ENCODE results near the gene GPC5.

GPC5 gene

GRCh38 chr13:92259523-92259922, 861.1 kb downstream of the GPC5 start:
- TF ChIP-seq FOXP2 (optimal IDR thresholded peaks at IDR 0.05; ENCODE audit: borderline replicate concordance, extremely low read depth, extremely low read length, insufficient read depth) (no peak), SIN3A (IDR thresholded peaks at IDR 0.05; ENCODE audit: borderline replicate concordance, insufficient read depth, low read length) (no peak), POLR2AphosphoS5 (IDR thresholded peaks at IDR 0.05; ENCODE audit: low read depth, low read length) (no peak), TAF1 (IDR thresholded peaks at IDR 0.05; ENCODE audit: borderline replicate concordance, insufficient read depth, low read length) (no peak), REST (IDR thresholded peaks at IDR 0.05; ENCODE audit: insufficient read depth in 1 of 2, low read depth in 2 of 2, low read length in 2 of 2) (no peak)

DNA sequence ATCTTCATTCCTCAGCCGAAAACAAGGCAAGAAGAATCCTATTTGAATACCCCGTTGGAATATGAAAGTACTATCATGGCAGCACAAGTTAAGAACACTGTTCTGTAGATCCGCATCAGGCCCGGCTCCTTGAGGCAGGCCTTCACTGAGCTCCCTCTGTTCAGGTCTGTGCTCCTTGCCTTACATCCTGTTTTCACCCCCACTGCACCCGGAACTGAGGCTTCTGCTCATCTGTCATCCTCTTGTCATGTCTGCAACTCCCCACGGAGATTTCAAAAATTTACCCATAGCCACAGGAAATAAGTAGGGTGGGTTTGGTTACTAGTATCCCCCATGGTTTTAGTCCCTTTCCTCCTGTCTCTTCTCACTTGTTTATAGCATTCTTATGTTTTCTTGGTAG, 861.9 kb downstream of the GPC5 start:
- TF ChIP-seq POLR2AphosphoS5 (IDR thresholded peaks at IDR 0.05; ENCODE audit: low read depth, low read length) (no peak), REST (IDR thresholded peaks at IDR 0.05; ENCODE audit: insufficient read depth in 1 of 2, low read depth in 2 of 2, low read length in 2 of 2) (no peak), TAF1 (IDR thresholded peaks at IDR 0.05; ENCODE audit: borderline replicate concordance, insufficient read depth, low read length) (no peak), SIN3A (IDR thresholded peaks at IDR 0.05; ENCODE audit: borderline replicate concordance, insufficient read depth, low read length) (no peak), FOXP2 (optimal IDR thresholded peaks at IDR 0.05; ENCODE audit: borderline replicate concordance, extremely low read depth, extremely low read length, insufficient read depth) (no peak)

DNA sequence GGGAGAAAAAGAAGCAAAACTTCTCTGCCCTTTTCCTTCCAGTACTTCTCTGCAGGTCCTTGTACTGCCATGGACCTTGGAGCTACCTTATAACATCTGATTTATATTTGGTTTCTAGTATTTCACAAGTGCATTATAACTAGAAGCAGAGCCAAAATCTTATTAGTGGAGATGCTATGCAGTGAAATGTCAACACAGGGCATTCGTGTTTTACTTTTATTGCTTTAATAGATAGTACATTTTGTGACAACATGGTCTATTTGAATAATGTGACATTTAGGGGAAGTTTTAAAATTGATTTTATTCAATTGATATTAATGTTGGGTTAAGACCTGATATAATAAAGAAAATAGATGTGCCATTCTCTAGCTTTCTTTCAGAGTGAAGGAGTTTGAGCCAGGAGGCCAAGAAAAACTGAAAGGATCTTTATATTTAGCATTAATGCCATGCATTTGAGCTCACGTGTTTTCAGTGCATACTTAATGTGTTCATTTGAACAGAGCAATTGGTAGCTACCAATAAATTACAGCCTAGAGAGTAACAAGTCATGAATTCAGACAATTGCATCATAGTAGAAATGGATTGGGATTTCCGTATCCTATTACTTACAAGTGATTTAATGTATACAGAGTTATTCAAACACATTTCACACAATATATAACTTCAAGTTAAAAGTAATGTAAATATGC, 863.8 kb downstream of the GPC5 start:
- no peak for TF ChIP-seq POLR2AphosphoS5 (IDR thresholded peaks at IDR 0.05; ENCODE audit: low read depth, low read length)
- TF ChIP-seq SIN3A (IDR thresholded peaks at IDR 0.05; ENCODE audit: borderline replicate concordance, insufficient read depth, low read length) = no peak
- no peak for TF ChIP-seq TAF1 (IDR thresholded peaks at IDR 0.05; ENCODE audit: borderline replicate concordance, insufficient read depth, low read length)
- TF ChIP-seq REST (IDR thresholded peaks at IDR 0.05; ENCODE audit: insufficient read depth in 1 of 2, low read depth in 2 of 2, low read length in 2 of 2) = no peak

- TF ChIP-seq REST (IDR thresholded peaks at IDR 0.05; ENCODE audit: insufficient read depth in 1 of 2, low read depth in 2 of 2, low read length in 2 of 2) (no peak), POLR2AphosphoS5 (IDR thresholded peaks at IDR 0.05; ENCODE audit: low read depth, low read length) (no peak), TAF1 (IDR thresholded peaks at IDR 0.05; ENCODE audit: borderline replicate concordance, insufficient read depth, low read length) (no peak), SIN3A (IDR thresholded peaks at IDR 0.05; ENCODE audit: borderline replicate concordance, insufficient read depth, low read length) (no peak), FOXP2 (optimal IDR thresholded peaks at IDR 0.05; ENCODE audit: borderline replicate concordance, extremely low read depth, extremely low read length, insufficient read depth) (no peak)
Measured at GRCh38 chr13:92265408-92265807, 867.0 kb downstream of the GPC5 start.

Measured in PFSK-1 (cell line).